Peyer's patch (tissue), 4 donors: ENCODE measurements around the gene SH3RF3.

ENCODE experiments used
- POLR2A ChIP-seq, 2 donors: fragments of 450-650 bp; IDR thresholded peaks; one replicate each; pipeline ENCODE4 v1.5.1; 2017; ENCODE audit warnings: antibody characterized with exemption in 2 of 2, mild to moderate bottlenecking in 2 of 2, moderate library complexity in 2 of 2
- TF ChIP-seq, protein P1 (sequence below), 6 experiments: fragments of 450-650 bp in 4 of 6; fragments of 200-600 bp in 2 of 6; sonication (generic) in 1 of 6; IDR thresholded peaks; one replicate each; pipeline ENCODE4 v1.5.1; 2017 to 2019; ENCODE audit warnings: antibody characterized with exemption in 6 of 6, mild to moderate bottlenecking in 3 of 6, moderate library complexity in 1 of 6

DNA sequence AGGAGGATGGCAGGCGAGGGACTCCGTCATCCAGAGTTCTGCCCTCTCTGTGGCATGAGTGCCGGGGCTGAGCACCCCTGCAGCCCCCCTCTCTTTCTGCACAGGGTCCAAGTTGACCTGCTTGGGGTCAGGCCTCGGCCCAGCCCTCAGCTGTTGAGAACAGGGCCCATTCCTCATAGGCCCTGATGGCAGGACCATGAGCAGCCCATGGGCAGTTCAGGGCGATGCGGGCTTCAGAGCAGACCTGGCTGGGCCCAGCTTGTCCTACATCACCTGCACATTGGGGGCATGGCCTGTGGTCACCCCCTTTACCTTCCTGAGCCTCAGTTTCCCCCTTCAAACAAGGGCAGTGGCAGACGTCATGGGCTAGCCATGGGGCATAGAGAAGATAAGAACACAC is 246.7 kb downstream of the SH3RF3 start:
- TF ChIP-seq, protein P1, sequence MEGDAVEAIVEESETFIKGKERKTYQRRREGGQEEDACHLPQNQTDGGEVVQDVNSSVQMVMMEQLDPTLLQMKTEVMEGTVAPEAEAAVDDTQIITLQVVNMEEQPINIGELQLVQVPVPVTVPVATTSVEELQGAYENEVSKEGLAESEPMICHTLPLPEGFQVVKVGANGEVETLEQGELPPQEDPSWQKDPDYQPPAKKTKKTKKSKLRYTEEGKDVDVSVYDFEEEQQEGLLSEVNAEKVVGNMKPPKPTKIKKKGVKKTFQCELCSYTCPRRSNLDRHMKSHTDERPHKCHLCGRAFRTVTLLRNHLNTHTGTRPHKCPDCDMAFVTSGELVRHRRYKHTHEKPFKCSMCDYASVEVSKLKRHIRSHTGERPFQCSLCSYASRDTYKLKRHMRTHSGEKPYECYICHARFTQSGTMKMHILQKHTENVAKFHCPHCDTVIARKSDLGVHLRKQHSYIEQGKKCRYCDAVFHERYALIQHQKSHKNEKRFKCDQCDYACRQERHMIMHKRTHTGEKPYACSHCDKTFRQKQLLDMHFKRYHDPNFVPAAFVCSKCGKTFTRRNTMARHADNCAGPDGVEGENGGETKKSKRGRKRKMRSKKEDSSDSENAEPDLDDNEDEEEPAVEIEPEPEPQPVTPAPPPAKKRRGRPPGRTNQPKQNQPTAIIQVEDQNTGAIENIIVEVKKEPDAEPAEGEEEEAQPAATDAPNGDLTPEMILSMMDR (IDR thresholded peaks at IDR 0.05), result no peak
- no peak for TF ChIP-seq POLR2A (IDR thresholded peaks at IDR 0.05)
